IPS DF 19.7 (cell line): ENCODE results near the gene ZNF407.

Experiments
- DNase-seq: peaks from one replicate; pipeline ENCODE4 v3.0.0-alpha.2; 2013; ENCODE audit warnings: low read depth, low spot score

ZNF407 gene

GRCh38 chr18:74785632-74786031 lies 188.0 kb downstream of the ZNF407 start:
- DNase-seq, result no peak

- DNase-seq, result no peak
These were observed 191.0 kb downstream of the ZNF407 start for GRCh38 chr18:74788657-74789056.

GRCh38 chr18:74789078-74789477 lies 191.4 kb downstream of the ZNF407 start:
- DNase-seq, result no peak

- no peak for DNase-seq
These were observed 192.8 kb downstream of the ZNF407 start for GRCh38 chr18:74790451-74790850.

GRCh38 chr18:74791501-74792194 lies 194.0 kb downstream of the ZNF407 start:
- DNase-seq, result no peak

GRCh38 chr18:74793746-74794145 lies 196.1 kb downstream of the ZNF407 start:
- no peak for DNase-seq

- no peak for DNase-seq
These were observed 198.1 kb downstream of the ZNF407 start for GRCh38 chr18:74795751-74796150.

- no peak for DNase-seq
These were observed 198.5 kb downstream of the ZNF407 start for GRCh38 chr18:74796211-74796610.

GRCh38 chr18:74796841-74797576 lies 199.3 kb downstream of the ZNF407 start:
- no peak for DNase-seq

- no peak for DNase-seq
These were observed 200.0 kb downstream of the ZNF407 start for GRCh38 chr18:74797577-74798151.

- no peak for DNase-seq
These were observed 201.9 kb downstream of the ZNF407 start for GRCh38 chr18:74799542-74799941.

- no peak for DNase-seq
These were observed 202.4 kb downstream of the ZNF407 start for GRCh38 chr18:74800098-74800497.

- no peak for DNase-seq
These were observed 205.4 kb downstream of the ZNF407 start for GRCh38 chr18:74803117-74803516.

GRCh38 chr18:74803769-74804168 lies 206.1 kb downstream of the ZNF407 start:
- DNase-seq, result no peak

- DNase-seq, result no peak
These were observed 207.0 kb downstream of the ZNF407 start for GRCh38 chr18:74804677-74805076.

- DNase-seq, result no peak
These were observed 208.4 kb downstream of the ZNF407 start for GRCh38 chr18:74806073-74806472.

GRCh38 chr18:74806700-74807416 lies 209.2 kb downstream of the ZNF407 start:
- no peak for DNase-seq

- no peak for DNase-seq
These were observed 219.9 kb downstream of the ZNF407 start for GRCh38 chr18:74817576-74817975.

GRCh38 chr18:74818516-74819175 lies 221.0 kb downstream of the ZNF407 start:
- DNase-seq, result no peak

- peak; percentile 80 for DNase-seq
These were observed 221.9 kb downstream of the ZNF407 start for GRCh38 chr18:74819433-74820059.

GRCh38 chr18:74820160-74820780 lies 222.6 kb downstream of the ZNF407 start:
- DNase-seq, result no peak
